ENCODE data around the gene TSPAN32.
"Not testable (repeated sequence)": the region's sequence is repeated elsewhere in the genome, so short reads cannot be mapped to it uniquely, and the experiment has no call there.

Gene TSPAN32

GRCh38 chr11:2267306-2267850 is 34.4 kb upstream of the TSPAN32 start:
- DNase-seq = no peak

- no peak for DNase-seq
Measured at GRCh38 chr11:2267851-2268728, 33.7 kb upstream of the TSPAN32 start.

- no peak for DNase-seq
Measured at GRCh38 chr11:2268729-2269600, 32.8 kb upstream of the TSPAN32 start.

GRCh38 chr11:2269601-2270321 is 32.1 kb upstream of the TSPAN32 start:
- no peak for DNase-seq

GRCh38 chr11:2270322-2271076 is 31.3 kb upstream of the TSPAN32 start, which contains the start of gene ASCL2:
ASCL2 (minus strand) TSS chr11:2270588; CDS start chr11:2270332, 256 bp downstream.
- no peak for DNase-seq

- DNase-seq = no peak
Measured at GRCh38 chr11:2271077-2271326, 30.8 kb upstream of the TSPAN32 start.

- DNase-seq = no peak
Measured at GRCh38 chr11:2271327-2272227, 30.2 kb upstream of the TSPAN32 start.

- no peak for DNase-seq
Measured at GRCh38 chr11:2272228-2272945, 29.4 kb upstream of the TSPAN32 start.

GRCh38 chr11:2272946-2273280 is 28.9 kb upstream of the TSPAN32 start:
- DNase-seq = no peak

- no peak for DNase-seq
Measured at GRCh38 chr11:2273311-2273710, 28.5 kb upstream of the TSPAN32 start.

GRCh38 chr11:2273771-2274170 is 28.0 kb upstream of the TSPAN32 start:
- no peak for DNase-seq

- no peak for DNase-seq
Measured at GRCh38 chr11:2275334-2276279, 26.2 kb upstream of the TSPAN32 start.

- no peak for DNase-seq
Measured at GRCh38 chr11:2276280-2277007, 25.4 kb upstream of the TSPAN32 start.

- DNase-seq = no peak
Measured at GRCh38 chr11:2277008-2277346, 24.8 kb upstream of the TSPAN32 start.

GRCh38 chr11:2277933-2278523 is 23.8 kb upstream of the TSPAN32 start:
- no peak for DNase-seq

GRCh38 chr11:2280208-2280607 is 21.6 kb upstream of the TSPAN32 start:
- no peak for DNase-seq

GRCh38 chr11:2286350-2286749 is 15.5 kb upstream of the TSPAN32 start:
- not testable (repeated sequence) for DNase-seq

GRCh38 chr11:2287091-2287490 is 14.7 kb upstream of the TSPAN32 start:
- no peak for DNase-seq
